Activated T-helper 1 cell treated with Interleukin-2 at 50 U/mL for 16 hours (primary cell): Measurements from ENCODE around the gene CEP170B.

Source experiments
- DNase-seq: peaks from one replicate; pipeline ENCODE4 v3.0.0-alpha.2; 2020; ENCODE audit warnings: low read depth

CEP170B gene

DNA sequence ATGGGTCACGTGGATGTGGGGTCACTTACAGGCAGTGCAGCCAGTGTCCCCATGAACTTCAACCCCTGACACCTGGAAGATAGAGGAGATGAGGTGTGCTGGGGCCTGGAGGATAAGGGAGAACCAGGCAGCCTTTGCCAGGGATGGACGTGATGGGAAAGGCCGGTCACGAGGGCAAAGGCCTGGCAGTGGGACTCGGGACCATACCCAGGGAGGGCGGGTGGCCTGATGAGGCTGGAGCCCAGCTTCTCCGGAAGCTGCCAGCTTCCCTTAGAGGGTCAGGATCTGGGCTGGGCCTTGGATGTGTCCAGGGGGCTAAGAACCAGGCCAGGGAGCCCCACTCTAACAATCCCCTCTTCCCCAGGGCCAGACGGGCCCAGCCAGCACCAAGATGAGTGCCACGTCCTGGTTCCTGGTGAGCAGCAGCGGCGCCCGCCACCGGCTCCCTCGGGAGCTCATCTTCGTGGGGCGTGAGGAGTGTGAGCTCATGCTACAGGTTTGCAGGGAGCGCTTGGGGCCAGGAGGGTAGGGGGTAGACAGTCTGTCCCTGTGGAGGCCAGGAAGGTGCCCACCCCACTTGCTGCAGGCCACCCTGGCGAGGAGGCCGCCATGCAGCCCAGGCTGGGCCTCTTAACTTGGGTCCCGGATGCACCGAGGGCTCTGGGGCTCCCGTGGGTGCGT, 3.1 kb downstream of the CEP170B start:
- no peak for DNase-seq

DNA sequence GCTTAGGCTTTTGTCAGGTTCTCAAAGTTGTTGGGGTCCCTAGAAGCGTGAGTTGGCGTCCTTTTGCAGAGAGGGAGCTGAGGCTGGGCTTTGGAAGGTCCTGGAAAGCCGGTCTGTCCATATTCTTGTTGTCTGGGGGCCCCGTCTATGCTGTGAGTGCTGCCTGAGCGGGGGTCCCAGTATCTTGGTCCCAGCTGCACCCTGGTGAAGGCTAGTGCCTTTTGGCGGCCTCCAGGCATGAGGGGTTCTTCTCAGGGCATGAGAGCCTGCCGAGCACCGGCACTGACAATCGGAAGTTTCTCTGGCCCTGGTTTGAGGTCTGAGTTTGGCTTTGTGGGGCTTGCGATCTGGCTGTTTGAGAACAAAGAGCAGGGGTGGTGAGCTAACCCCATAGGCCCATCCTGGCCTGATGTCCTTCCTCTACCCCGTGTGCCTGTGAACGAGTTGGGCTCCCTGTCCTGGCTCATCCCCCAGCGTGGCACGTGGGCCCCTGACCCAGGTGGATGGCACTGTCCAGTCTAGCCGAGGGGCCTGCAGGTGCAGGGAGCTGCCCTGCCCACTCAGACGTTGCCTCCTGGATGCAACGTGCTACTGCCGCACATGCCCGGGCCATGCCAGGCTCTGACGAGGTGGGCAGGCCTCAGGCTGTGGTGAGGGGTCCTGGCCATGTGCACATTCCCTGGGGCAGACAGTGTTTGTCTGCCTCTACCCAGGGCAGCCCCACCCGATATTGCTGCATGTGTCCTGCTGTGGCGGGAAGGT, 3.9 kb downstream of the CEP170B start:
- no peak for DNase-seq

DNA sequence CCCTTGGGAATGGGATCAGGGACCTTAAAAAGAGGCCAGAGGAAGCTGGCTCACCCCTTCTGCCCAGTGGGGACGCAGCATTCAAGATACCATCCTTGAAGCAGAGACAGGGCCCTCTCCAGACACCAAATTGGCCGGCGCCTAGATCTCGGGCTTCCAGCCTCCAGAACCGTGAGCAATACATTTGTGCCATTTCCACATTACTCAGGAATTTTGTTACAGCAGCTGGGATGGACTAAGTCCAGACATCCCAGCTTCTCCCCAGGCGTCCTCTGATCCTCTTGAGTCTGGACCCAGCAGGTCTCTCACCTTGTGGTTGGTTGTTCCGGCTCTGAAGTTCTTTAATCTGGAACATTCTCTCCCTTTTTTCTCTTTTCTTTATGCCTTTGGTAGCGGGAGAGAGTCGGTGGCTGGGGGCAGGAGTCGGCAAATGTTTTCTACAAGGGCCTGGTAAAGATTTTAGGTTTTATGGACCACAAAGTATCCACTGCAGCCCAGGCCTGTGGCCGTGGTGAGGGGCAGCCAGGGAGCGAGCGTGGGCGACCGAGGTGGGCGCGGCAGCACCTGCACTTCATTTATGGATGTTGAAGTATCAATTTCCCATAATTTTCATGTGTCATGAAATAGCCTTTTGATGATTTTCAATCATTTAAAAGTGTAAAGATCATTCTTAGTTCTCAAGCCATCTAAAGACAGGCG, 4.8 kb downstream of the CEP170B start:
- DNase-seq: no peak

DNA sequence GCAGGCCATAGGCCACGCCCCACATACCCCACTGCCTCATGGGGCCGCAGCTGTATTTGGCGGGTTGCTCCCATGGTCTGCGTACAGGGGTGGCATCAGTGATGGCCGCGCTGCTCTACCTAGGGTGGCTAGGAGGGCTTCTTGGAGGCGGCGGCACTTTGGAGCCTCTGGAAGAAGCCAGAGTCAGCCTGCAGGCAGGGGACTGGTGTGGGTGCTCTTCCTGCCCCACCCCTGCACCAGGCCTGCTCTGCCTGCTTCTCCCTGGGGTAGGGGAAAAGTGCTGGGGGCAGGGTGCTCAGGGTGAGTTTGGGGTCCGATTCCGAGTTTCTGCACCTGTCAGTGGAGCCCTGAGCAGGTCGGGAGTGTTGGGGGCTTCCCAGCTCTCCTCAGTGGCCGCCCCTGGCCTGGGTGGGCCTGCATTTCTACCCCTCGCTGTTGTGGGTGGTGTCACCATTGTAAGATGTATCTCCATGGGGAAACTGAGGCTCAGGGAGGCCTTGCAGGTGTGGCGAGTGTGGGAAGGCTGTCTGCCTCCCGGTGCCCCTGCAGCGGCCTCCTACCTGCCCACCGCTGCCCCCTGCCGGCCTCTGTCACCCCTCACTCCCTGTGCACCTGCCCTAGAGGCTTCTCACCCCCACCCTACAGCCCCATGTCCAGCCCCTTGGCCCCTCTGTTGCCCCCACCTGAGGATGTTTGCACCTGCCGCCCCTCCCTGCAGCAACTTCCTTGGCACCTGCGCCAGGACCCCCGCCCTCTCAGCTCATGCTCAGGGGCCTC, 5.5 kb downstream of the CEP170B start:
- no peak for DNase-seq

DNA sequence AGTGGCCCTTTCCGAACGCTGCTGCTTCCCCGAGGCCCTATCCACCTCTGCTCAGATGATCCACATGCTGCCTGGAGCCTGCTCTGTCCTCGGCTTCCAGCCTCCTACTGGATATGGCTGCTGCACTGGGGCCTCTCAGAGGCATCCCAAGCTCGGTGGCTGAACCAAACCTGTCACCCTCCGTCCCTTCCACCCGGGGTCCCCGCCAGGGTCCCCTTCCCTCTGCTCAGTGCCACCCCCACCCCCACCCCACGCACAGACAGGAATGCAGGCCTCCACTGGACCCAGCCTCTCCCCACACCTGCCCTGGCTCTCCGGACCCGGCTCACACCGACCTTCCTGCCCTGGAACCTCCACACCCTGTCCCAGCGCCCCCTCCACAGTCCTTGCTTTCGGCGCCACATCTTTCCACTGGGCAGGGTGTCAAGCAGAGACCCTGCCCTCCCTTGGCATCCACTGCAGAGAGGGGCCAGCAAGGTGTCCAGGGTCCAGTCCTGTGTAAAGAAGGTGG, 6.1 kb downstream of the CEP170B start:
- DNase-seq: no peak

DNA sequence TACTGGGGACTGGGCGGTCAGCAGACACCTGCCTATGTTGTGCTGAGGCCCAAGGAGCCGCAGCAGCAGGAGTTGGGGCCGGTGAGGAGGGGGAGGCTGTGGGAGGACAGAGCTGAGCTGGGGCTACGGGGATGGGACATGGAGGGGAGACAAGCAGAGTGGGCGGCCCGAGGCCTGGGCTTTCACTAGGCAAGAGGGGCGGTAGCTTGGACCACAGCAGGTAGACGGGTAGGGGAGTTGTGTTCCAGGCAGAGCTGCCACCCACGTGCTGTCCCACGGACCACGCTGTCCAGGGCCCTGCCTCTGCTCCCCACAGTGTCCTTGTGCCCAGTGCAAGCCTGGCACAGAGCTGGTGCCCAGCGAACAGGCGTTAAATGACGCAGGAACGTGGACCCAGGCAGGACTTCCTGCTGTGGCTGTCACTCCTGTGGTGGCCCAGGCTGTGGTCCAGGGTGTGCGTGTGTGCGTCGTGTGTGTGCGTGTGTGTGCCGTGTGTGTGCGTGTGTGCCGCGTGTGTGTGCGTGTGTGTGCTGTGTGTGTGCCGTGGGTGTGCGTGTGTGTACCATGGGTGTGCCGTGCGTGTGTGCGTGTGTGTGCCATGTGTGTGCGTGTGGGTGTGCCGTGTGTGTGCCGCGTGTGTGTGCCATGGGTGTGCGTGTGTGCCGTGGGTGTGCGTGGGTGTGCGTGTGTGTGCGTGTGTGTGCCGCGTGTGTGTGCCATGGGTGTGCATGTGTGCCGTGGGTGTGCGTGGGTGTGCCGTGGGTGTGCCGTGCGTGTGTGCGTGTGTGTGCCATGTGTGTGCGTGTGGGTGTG, 6.8 kb downstream of the CEP170B start:
- no peak for DNase-seq

DNA sequence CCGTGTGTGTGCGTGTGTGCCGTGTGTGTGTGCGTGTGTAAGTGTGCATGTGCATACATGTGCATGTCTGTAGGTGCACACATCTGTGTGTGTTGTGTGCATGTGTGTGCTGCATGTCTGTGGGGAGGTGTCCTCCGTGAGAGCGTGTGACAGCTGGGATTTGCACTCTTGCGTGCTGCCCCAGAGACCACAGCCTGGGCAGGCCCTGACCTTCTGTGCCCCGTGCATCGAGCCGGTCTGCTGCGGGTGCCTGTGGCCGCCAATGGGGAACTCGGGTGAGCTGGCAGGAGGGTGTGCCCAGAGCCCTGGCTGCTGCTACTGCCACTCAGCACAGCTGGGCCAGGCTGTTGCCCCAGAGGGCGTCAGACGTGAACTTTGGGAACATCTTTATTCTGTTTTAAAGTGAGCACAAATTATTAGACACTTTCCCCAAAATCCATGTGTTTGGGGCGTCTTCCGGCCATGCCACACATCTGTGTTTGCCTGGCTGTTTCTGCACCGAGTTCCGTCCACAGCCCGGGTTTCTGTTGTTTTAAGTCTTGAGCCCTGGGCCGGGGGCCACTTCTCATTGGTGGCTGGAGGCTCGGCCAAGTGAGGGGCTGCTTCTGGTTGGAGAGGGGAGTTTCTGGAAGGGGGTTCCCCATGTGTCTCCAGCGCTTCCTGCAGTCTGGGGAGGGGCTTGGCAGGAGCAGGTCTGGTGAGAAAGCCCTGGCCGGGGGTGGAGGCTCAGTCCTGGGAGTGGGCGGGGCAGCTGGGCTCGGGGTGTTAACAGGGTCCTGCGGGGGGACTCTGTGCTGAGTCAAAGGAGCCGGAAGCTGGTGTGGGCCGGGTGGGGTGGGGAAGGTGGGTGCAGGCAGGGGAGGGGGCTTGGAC, 7.6 kb downstream of the CEP170B start:
- DNase-seq: no peak

DNA sequence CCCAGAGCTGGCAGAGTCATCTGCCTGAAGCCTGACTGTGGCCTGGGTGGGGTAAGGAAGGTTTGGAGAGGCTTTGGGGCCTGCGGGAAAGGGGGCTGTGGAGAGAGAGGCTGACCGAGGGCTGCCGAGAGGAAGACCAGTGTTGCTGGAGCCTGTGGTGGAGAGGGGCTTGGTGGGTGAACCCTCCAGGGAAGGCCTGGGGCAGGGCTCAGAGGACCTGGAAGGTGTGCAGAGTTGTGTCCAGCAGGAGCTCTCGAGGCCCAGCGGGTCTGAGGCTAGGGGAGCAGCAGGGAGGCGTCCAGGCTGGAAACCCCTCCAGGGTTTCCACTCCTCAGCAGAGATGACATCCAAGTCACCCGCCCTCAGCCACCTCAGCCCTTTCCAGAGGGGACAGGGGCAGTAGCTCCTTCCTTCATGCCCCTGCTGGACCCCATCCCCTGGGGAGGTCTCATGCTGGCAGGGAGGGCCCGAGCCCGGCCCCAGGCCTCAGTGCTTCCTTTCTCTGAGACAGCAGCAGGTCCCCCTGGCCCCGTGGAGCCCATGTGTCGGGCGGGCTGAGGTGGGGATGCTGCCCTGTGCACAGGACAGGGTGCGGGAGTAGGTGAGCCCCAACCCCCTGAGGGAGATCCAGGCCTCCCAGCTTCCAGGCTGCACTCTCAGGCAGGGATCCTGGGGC, 8.4 kb downstream of the CEP170B start:
- no peak for DNase-seq

DNA sequence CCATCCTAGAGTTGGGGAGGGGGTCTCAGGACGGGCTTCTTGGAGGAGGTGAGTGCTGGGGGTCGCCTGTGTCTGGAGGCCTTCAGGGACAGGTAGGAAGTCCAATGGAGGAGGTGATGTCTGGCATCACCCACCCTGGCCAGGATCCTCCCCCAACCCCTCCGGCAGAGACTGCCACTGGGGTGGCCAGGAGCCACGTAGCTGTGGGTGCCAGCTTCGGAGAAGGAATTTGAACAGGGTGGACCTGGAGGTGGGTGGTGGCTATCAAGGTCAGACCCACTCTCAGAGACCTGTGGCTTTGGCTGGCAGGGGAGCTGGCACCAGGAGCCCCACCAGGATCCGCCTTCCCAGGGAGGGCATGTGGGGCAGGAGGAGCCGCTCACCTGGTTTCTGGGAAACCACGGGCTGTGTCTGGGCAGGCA, 9.1 kb downstream of the CEP170B start:
- no peak for DNase-seq

DNA sequence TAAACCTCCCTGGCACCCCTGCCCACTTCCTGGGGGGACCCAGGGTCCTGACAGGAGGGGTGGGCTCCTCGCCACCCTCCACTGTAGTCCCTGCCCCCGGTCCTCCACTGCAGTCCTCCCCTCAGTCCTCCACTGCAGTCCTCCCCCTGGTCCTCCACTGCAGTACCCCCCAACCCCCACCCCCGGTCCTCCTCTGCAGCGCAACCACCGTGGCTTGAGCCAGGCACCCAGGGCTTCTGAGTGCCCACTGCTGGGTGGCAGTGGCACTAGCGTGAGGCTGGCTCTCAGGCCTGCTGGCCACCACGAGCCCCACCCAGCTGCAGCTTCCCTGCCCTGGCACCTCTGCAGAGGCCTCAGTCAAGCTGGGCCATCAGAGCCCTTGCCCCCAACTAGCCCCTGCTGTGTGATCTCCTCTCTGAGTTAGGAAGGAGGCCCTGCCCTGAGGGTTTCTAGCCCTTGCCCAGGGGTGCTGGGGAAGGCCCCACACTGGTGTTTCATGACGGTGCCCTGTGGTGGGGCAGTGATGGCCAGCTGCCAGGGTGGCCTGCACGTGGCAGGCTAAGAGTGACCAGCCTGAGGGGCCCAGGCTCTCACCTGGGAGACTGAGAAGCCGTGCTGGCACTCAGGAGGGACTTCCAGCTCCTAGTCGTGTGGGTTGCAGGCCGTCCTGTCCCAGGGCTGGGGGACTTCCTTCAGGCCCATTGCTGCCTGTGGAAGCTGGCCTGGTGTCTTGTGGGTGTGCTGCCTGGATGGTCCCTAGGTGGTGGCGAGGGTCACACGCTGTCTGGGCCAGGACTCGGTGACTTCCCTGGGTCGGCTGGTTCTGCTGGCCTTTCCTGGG, 9.7 kb downstream of the CEP170B start:
- DNase-seq: no peak

DNA sequence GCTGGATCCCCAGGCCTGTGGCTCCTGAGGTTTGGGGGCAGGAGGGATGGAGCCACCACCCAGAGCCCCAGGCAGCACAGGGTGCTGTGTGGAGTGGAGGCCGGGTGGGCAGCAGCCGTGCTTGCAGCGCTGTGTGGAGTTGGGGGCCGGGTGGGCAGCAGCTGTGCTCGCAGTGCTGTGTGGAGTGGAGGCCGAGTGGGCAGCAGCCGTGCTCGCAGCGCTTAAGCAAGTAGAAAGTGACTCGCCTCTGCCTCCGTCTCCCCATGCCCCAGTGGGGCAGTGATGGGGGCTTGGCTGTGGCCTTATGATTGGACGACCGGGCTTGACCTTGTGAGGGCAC, 10.3 kb downstream of the CEP170B start:
- DNase-seq: no peak

DNA sequence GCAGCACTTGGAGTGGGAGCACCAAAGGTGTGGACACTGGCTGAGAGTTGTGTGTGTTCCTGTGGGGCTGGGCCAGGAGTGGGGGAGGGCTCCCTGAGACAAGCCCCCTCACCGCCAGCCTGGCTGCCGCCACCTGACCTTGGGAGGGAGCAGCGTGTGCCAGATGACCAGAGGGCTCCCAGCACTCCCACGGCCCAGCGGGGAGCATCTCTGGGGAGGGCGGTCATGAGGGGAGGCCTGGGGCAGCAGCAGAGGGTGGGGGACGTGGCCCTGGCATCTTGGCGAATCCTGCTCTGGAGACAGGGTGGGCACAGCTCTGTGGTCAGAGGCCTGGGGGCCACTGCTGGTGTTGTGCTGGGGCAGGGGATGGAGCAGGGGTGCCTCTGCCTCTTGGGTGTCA, 10.7 kb downstream of the CEP170B start:
- DNase-seq: no peak

DNA sequence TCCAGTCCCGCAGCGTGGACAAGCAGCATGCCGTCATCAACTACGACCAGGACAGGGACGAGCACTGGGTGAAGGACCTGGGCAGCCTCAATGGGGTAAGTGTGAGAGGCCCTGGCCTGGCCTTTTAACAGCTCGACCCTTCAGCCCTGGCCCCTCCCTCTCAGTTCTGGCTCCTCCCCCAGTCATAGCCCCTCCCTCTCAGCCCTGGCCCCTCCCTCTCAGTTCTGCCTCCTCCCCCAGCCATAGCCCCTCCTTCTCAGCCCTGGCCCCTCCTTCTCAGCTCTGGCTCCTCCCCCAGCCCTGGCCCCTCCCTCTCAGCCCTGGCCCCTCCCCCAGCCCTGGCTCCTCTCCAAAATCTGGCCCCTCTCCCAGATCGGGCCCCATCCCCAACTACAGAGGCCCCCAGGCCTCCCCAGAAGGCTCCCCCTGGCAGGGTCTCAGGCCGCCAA, 11.2 kb downstream of the CEP170B start:
- no peak for DNase-seq

DNA sequence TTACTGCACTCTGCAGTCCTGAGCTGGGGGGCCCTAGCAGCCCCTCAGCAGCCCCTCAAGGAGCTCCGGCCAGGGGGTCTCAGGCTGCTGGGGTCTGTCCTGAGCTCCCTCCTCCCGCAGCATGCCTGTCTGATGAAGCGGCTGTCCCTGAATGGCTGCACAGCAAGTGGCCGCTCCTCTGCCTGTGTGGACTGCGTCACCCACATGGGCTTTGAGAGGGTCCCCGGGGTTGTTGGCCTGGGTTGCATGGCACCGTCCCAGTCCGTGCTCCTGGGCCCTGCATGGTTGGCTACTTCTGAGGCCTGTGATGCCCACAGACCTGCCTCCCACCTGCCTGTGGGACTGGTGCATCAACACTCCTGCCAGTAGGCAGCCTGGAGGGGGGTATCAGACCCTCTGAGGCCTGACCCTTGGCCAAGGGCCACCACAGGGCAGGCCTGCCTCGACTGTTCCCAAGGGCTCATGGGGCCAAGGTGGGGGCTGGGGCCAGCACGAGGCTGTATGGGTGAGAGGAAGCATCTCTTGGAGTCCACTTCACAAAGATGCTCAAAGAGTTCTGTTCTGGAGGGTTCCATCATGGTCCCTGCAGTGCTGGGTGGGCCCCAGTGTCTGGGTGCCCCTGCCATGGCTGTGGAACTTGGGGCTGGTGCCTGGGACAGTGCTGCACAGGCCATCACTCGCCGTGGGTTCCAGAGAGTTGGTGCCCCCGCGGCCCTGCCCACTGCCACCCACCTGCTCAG, 12.2 kb downstream of the CEP170B start:
- no peak for DNase-seq

DNA sequence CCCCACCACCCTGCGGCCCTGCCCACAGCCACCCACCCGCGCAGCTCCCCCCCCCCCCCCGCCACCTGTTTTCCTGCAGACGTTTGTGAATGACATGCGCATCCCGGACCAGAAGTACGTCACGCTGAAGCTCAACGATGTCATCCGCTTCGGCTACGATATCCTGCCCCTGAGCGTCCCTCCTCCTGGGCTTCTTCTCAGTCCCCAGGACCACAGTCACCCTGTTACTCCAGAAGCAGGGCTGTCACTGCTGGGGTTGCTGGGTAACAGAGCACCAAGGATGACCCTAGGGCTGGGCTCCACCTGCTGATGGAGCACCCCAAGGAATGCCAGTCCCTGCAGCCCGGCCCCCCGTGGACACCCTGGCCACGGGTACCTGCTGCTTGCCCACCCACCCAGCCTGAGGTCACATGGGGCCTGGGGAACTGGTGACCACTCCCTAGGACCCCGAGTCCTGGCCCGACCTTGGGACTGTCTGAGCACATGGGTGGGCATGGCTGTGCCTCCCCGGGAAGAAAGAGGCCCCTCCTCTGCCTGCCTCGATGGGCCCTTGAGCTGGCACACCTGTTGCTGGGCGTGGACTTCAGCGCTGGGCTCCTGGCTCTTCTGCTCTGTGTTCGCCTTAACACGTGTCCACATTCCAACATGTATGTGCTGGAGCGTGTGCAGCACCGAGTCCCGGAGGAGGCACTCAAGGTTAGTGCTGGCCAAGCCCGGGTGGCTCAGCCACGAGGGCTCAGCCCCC, 12.9 kb downstream of the CEP170B start:
- no peak for DNase-seq

DNA sequence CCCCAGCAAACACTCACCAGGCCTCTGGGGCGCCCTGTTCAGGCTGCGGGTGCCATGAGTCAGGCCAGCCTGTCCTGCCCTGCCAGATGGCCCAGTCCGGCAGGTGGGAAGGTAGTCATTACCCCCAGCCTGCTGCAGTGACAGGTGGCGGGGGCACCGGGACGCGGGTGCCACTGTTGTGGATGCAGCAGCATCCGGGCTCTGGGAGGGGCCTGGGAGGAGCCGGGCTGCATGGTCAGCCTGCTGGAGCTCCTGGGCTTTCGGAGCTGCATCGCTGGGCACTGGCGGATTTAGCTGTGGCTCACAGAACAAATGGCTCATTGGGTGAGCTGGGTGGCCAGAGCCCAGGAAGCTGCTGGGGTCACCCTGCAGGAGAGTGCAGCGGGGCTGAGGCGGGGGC, 13.5 kb downstream of the CEP170B start:
- DNase-seq: no peak

DNA sequence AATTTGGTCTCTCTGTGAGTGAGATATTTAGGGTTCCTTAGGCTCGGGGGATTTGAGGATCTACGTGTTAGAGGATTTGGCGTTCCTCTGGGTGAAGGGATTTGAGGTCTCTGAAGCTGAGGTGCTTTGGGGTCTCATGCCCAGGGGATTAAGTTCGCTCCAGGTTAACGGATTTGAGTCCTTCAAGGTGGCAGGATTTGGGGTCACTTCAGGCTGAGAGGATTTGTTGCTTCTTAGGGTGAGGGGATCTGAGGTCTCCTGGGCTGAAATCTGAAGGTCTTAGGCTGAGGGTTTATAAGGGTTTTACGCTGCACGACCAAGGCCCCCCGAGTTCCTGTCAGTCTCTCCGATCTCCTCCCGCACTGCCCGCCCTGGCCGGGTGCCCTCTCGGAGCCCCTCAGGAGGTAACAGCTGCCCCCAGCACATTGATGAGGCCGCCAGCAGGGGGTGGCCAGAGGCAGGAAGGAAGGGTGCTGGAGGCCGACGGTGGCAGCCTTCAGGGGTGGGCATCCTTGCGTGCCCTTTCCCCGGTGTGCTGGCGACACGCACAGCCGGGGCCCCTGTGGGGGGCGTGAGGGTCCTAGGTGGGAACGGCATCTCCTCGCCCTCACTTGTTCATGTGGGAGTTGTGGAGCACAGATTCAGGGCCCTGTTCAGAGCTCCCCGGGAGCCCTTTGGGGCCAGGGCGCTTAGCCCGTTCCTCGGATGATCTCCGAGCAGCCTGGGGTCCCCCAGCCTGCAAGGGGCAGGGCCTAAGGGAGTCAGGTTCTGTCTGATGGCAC, 14.3 kb downstream of the CEP170B start:
- no peak for DNase-seq
